ENCODE results near the gene PLEKHG4.

Gene PLEKHG4

GRCh38 chr16:67329901-67330300 lies 50.6 kb downstream of the PLEKHG4 start:
- no peaks in the 10 kb centered on the region for H3K9me3 ChIP-seq (ENCODE audit: insufficient read depth, low read length)
- no peaks in the 10 kb centered on the region for H3K36me3 ChIP-seq (ENCODE audit: insufficient read depth, insufficient read length, low read length)
- H3K27me3 ChIP-seq (ENCODE audit: insufficient read depth, insufficient read length) = no peaks in the 10 kb centered on the region
- no peaks in the 10 kb centered on the region for H3K4me1 ChIP-seq (ENCODE audit: insufficient read depth, insufficient read length)
- H3K4me3 ChIP-seq (ENCODE audit: insufficient read length, low read depth) = no peak overlapping the region
- no peak overlapping the region for H3K9ac ChIP-seq (ENCODE audit: insufficient read length, low read depth)
- no peak for DNase-seq (ENCODE audit: low read depth, low spot score)
- no peak for TF ChIP-seq ZNF274 (IDR thresholded peaks at IDR 0.05; ENCODE audit: low read depth, low read length)
- no peak for TF ChIP-seq YY1 (IDR thresholded peaks at IDR 0.05; ENCODE audit: insufficient read depth, insufficient read length)
- no peak for TF ChIP-seq SUZ12 (IDR thresholded peaks at IDR 0.05; ENCODE audit: extremely low read depth, insufficient read depth, insufficient read length)

GRCh38 chr16:67333315-67333714 lies 54.0 kb downstream of the PLEKHG4 start:
- Histone ChIP-seq H3K27me3 (ENCODE audit: insufficient read depth, insufficient read length) (no peaks in the 10 kb centered on the region), H3K4me3 (ENCODE audit: insufficient read length, low read depth) (no peak overlapping the region)

DNA sequence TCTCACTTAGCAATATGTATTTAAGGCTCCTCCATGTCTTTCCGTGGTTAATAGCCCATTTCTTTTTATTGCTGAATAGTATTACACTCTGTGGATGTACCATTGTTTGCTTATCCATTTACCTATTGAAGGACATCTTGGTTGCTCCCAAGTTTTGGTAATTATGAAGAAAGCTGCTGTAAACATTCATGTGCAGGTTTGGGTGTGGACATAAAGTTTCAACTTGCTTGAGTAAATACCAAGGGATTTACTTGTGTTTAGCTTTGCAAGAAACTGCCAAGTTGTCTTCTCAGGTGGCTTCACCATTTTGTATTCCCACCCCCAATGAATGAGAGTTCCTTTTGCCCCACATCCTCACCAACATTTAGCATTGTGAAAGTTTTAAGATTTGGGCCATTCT lies 56.8 kb downstream of the PLEKHG4 start:
- Histone ChIP-seq H3K4me1 (ENCODE audit: insufficient read depth, insufficient read length) (no peaks in the 10 kb centered on the region), H3K9ac (ENCODE audit: insufficient read length, low read depth) (no peak overlapping the region), H3K9me3 (ENCODE audit: insufficient read depth, low read length) (no peaks in the 10 kb centered on the region; the same call in 1 of the 2 replicates), H3K36me3 (ENCODE audit: insufficient read depth, insufficient read length, low read length) (no peaks in the 10 kb centered on the region), H3K4me3 (ENCODE audit: insufficient read length, low read depth) (no peak overlapping the region), H3K27me3 (ENCODE audit: insufficient read depth, insufficient read length) (no peaks in the 10 kb centered on the region)
- DNase-seq (ENCODE audit: low read depth, low spot score) = no peak
- no peak for TF ChIP-seq ZNF274 (IDR thresholded peaks at IDR 0.05; ENCODE audit: low read depth, low read length)
- no peak for TF ChIP-seq SUZ12 (IDR thresholded peaks at IDR 0.05; ENCODE audit: extremely low read depth, insufficient read depth, insufficient read length)
- TF ChIP-seq YY1 (IDR thresholded peaks at IDR 0.05; ENCODE audit: insufficient read depth, insufficient read length) = no peak

More at GRCh38 chr16:67333315-67333714, 54.0 kb downstream of the PLEKHG4 start:
- TF ChIP-seq ZNF274 (IDR thresholded peaks at IDR 0.05; ENCODE audit: low read depth, low read length) (no peak), YY1 (IDR thresholded peaks at IDR 0.05; ENCODE audit: insufficient read depth, insufficient read length) (no peak), SUZ12 (IDR thresholded peaks at IDR 0.05; ENCODE audit: extremely low read depth, insufficient read depth, insufficient read length) (no peak)
- no peaks in the 10 kb centered on the region; the same call in 1 of the 2 replicates for H3K9me3 ChIP-seq (ENCODE audit: insufficient read depth, low read length)
- no peaks in the 10 kb centered on the region for H3K4me1 ChIP-seq (ENCODE audit: insufficient read depth, insufficient read length)
- no peak overlapping the region for H3K9ac ChIP-seq (ENCODE audit: insufficient read length, low read depth)
- no peaks in the 10 kb centered on the region for H3K36me3 ChIP-seq (ENCODE audit: insufficient read depth, insufficient read length, low read length)
- no peak for DNase-seq (ENCODE audit: low read depth, low spot score)

GRCh38 chr16:67336648-67337047 lies 57.3 kb downstream of the PLEKHG4 start:
- H3K4me3 ChIP-seq (ENCODE audit: insufficient read length, low read depth) = no peak overlapping the region
- H3K9ac ChIP-seq (ENCODE audit: insufficient read length, low read depth) = no peak overlapping the region
- H3K27me3 ChIP-seq (ENCODE audit: insufficient read depth, insufficient read length) = no peaks in the 10 kb centered on the region
- DNase-seq (ENCODE audit: low read depth, low spot score) = no peak
- H3K36me3 ChIP-seq (ENCODE audit: insufficient read depth, insufficient read length, low read length) = no peaks in the 10 kb centered on the region
- no peaks in the 10 kb centered on the region for H3K4me1 ChIP-seq (ENCODE audit: insufficient read depth, insufficient read length)
- TF ChIP-seq SUZ12 (IDR thresholded peaks at IDR 0.05; ENCODE audit: extremely low read depth, insufficient read depth, insufficient read length) (no peak), ZNF274 (IDR thresholded peaks at IDR 0.05; ENCODE audit: low read depth, low read length) (no peak), YY1 (IDR thresholded peaks at IDR 0.05; ENCODE audit: insufficient read depth, insufficient read length) (no peak)
- no peaks in the 10 kb centered on the region; the same call in 1 of the 2 replicates for H3K9me3 ChIP-seq (ENCODE audit: insufficient read depth, low read length)

All from NT2/D1 (cell line).